ENCODE measurements around the gene CCDC92B.
"Not testable (repeated sequence)": the region's sequence is repeated elsewhere in the genome, so short reads cannot be mapped to it uniquely, and the experiment has no call there.

CCDC92B gene

GRCh38 chr17:2701161-2701995, 48.1 kb downstream of the CCDC92B start:
- no peak overlapping the region for H3K4ac ChIP-seq (ENCODE audit: low read depth, low read length)
- no CpG with 5 or more reads among the region's 41 CpGs for WGBS (ENCODE audit: extremely low coverage, insufficient coverage, insufficient read length)
- H4K91ac ChIP-seq (ENCODE audit: low read depth, low read length) = no peak overlapping the region
- H2BK120ac ChIP-seq (ENCODE audit: insufficient read depth, low read length, poor library complexity) = no peak overlapping the region
- H2AFZ ChIP-seq (ENCODE audit: insufficient read depth, low read length, poor library complexity) = no peak overlapping the region
- H3K79me2 ChIP-seq (ENCODE audit: control insufficient read depth, insufficient read depth, low read length, poor library complexity) = no peaks in the 10 kb centered on the region
- H3K18ac ChIP-seq (ENCODE audit: low read length) = no peak overlapping the region
- H3K14ac ChIP-seq (ENCODE audit: low read length) = no peak overlapping the region
- no peak for DNase-seq
- H3K9ac ChIP-seq (ENCODE audit: low read length) = no peak overlapping the region
- no peak overlapping the region for H4K8ac ChIP-seq (ENCODE audit: low read depth, low read length)
- H3K27me3 ChIP-seq (ENCODE audit: insufficient read depth, low read length) = no peaks in the 10 kb centered on the region
- no peak overlapping the region for H4K12ac ChIP-seq (ENCODE audit: low read depth, low read length)
- peaks cover 52 to 66% of the 10 kb centered on the region in 2 experiments for H3K36me3 ChIP-seq (ENCODE audit: control insufficient read depth in 1 of 2, insufficient read depth in 2 of 2, low read length in 2 of 2)
- no peaks in the 10 kb centered on the region for H3K4me1 ChIP-seq (ENCODE audit: control insufficient read depth in 1 of 2, insufficient read depth in 2 of 2, low read length in 2 of 2)
- H2BK5ac ChIP-seq (ENCODE audit: low read depth, low read length, poor library complexity) = no peak overlapping the region
- no peak overlapping the region for H2BK12ac ChIP-seq (ENCODE audit: low read length)
- no peak overlapping the region for H3K4me2 ChIP-seq (ENCODE audit: low read length)
- H3K79me1 ChIP-seq (ENCODE audit: low read length) = no peaks in the 10 kb centered on the region
- no peak overlapping the region for H3K27ac ChIP-seq (ENCODE audit: low read depth, low read length)
- no peak overlapping the region for H3K23ac ChIP-seq (ENCODE audit: low read length)
- no peak overlapping the region for H2AK5ac ChIP-seq (ENCODE audit: low read length)
- H3K9me3 ChIP-seq (ENCODE audit: insufficient read depth, low read depth, low read length) = peaks cover 4% of the 10 kb centered on the region
- H3K4me3 ChIP-seq (ENCODE audit: low read depth, low read length) = no peak overlapping the region

GRCh38 chr17:2700491-2701141, 48.8 kb downstream of the CCDC92B start:
- Histone ChIP-seq H3K9me3 (ENCODE audit: insufficient read depth, low read depth, low read length) (peaks cover 4% of the 10 kb centered on the region), H3K36me3 (ENCODE audit: control insufficient read depth in 1 of 2, insufficient read depth in 2 of 2, low read length in 2 of 2) (peaks cover 59 to 71% of the 10 kb centered on the region in 2 experiments), H3K79me2 (ENCODE audit: control insufficient read depth, insufficient read depth, low read length, poor library complexity) (no peaks in the 10 kb centered on the region), H3K27me3 (ENCODE audit: insufficient read depth, low read length) (no peaks in the 10 kb centered on the region), H3K4me1 (ENCODE audit: control insufficient read depth in 1 of 2, insufficient read depth in 2 of 2, low read length in 2 of 2) (no peaks in the 10 kb centered on the region), H4K12ac (ENCODE audit: low read depth, low read length) (no peak overlapping the region), H3K9ac (ENCODE audit: low read length) (no peak overlapping the region), H3K79me1 (ENCODE audit: low read length) (no peaks in the 10 kb centered on the region), H3K4me3 (ENCODE audit: low read depth, low read length) (no peak overlapping the region), H4K8ac (ENCODE audit: low read depth, low read length) (no peak overlapping the region), H3K14ac (ENCODE audit: low read length) (no peak overlapping the region), H2AFZ (ENCODE audit: insufficient read depth, low read length, poor library complexity) (no peak overlapping the region), H3K27ac (ENCODE audit: low read depth, low read length) (no peak overlapping the region), H3K4me2 (ENCODE audit: low read length) (no peak overlapping the region), H3K23ac (ENCODE audit: low read length) (no peak overlapping the region), H2BK120ac (ENCODE audit: insufficient read depth, low read length, poor library complexity) (no peak overlapping the region), H2BK12ac (ENCODE audit: low read length) (no peak overlapping the region), H3K4ac (ENCODE audit: low read depth, low read length) (no peak overlapping the region), H3K18ac (ENCODE audit: low read length) (no peak overlapping the region), H2BK5ac (ENCODE audit: low read depth, low read length, poor library complexity) (no peak overlapping the region), H2AK5ac (ENCODE audit: low read length) (no peak overlapping the region), H4K91ac (ENCODE audit: low read depth, low read length) (no peak overlapping the region)
- DNase-seq = no peak
- WGBS (ENCODE audit: extremely low coverage, insufficient coverage, insufficient read length) = no CpG with 5 or more reads among the region's 27 CpGs

GRCh38 chr17:2700030-2700490, 49.4 kb downstream of the CCDC92B start:
- no peaks in the 10 kb centered on the region for H3K4me1 ChIP-seq (ENCODE audit: control insufficient read depth in 1 of 2, insufficient read depth in 2 of 2, low read length in 2 of 2)
- WGBS (ENCODE audit: extremely low coverage, insufficient coverage, insufficient read length) = no CpG with 5 or more reads among the region's 20 CpGs

GRCh38 chr17:2699216-2699805, 50.1 kb downstream of the CCDC92B start:
- not testable (repeated sequence) for H3K4me1 ChIP-seq (ENCODE audit: control insufficient read depth in 1 of 2, insufficient read depth in 2 of 2, low read length in 2 of 2); H3K79me2 ChIP-seq (ENCODE audit: control insufficient read depth, insufficient read depth, low read length, poor library complexity); H2BK120ac ChIP-seq (ENCODE audit: insufficient read depth, low read length, poor library complexity); H4K91ac ChIP-seq (ENCODE audit: low read depth, low read length); H2AFZ ChIP-seq (ENCODE audit: insufficient read depth, low read length, poor library complexity); H3K18ac ChIP-seq (ENCODE audit: low read length); H2BK5ac ChIP-seq (ENCODE audit: low read depth, low read length, poor library complexity); H3K9ac ChIP-seq (ENCODE audit: low read length); H3K23ac ChIP-seq (ENCODE audit: low read length); H3K9me3 ChIP-seq (ENCODE audit: insufficient read depth, low read depth, low read length); H3K14ac ChIP-seq (ENCODE audit: low read length); H3K27ac ChIP-seq (ENCODE audit: low read depth, low read length); H3K4me2 ChIP-seq (ENCODE audit: low read length); H3K27me3 ChIP-seq (ENCODE audit: insufficient read depth, low read length); H3K79me1 ChIP-seq (ENCODE audit: low read length); H3K4ac ChIP-seq (ENCODE audit: low read depth, low read length); H4K8ac ChIP-seq (ENCODE audit: low read depth, low read length); DNase-seq; H3K4me3 ChIP-seq (ENCODE audit: low read depth, low read length); H4K12ac ChIP-seq (ENCODE audit: low read depth, low read length); H2BK12ac ChIP-seq (ENCODE audit: low read length); H2AK5ac ChIP-seq (ENCODE audit: low read length)
- WGBS (ENCODE audit: extremely low coverage, insufficient coverage, insufficient read length) = no CpG with 5 or more reads among the region's 18 CpGs
- H3K36me3 ChIP-seq (ENCODE audit: control insufficient read depth in 1 of 2, insufficient read depth in 2 of 2, low read length in 2 of 2) = peaks cover 67 to 77% of the 10 kb centered on the region in 2 experiments

More at GRCh38 chr17:2700030-2700490, 49.4 kb downstream of the CCDC92B start:
- Histone ChIP-seq H3K79me2 (ENCODE audit: control insufficient read depth, insufficient read depth, low read length, poor library complexity) (no peaks in the 10 kb centered on the region), H2AFZ (ENCODE audit: insufficient read depth, low read length, poor library complexity) (no peak overlapping the region), H3K14ac (ENCODE audit: low read length) (no peak overlapping the region), H3K4ac (ENCODE audit: low read depth, low read length) (no peak overlapping the region), H3K27ac (ENCODE audit: low read depth, low read length) (no peak overlapping the region), H2BK5ac (ENCODE audit: low read depth, low read length, poor library complexity) (no peak overlapping the region), H3K36me3 (ENCODE audit: control insufficient read depth in 1 of 2, insufficient read depth in 2 of 2, low read length in 2 of 2) (peaks cover 64 to 76% of the 10 kb centered on the region in 2 experiments), H3K27me3 (ENCODE audit: insufficient read depth, low read length) (no peaks in the 10 kb centered on the region), H3K79me1 (ENCODE audit: low read length) (no peaks in the 10 kb centered on the region), H4K12ac (ENCODE audit: low read depth, low read length) (no peak overlapping the region), H2BK120ac (ENCODE audit: insufficient read depth, low read length, poor library complexity) (no peak overlapping the region), H4K8ac (ENCODE audit: low read depth, low read length) (no peak overlapping the region), H3K9ac (ENCODE audit: low read length) (no peak overlapping the region), H4K91ac (ENCODE audit: low read depth, low read length) (no peak overlapping the region), H3K9me3 (ENCODE audit: insufficient read depth, low read depth, low read length) (peaks cover 4% of the 10 kb centered on the region), H3K4me2 (ENCODE audit: low read length) (no peak overlapping the region), H3K4me3 (ENCODE audit: low read depth, low read length) (no peak overlapping the region), H2BK12ac (ENCODE audit: low read length) (no peak overlapping the region), H2AK5ac (ENCODE audit: low read length) (no peak overlapping the region), H3K23ac (ENCODE audit: low read length) (no peak overlapping the region), H3K18ac (ENCODE audit: low read length) (no peak overlapping the region)
- DNase-seq = no peak
